HCT116 (cell line): ENCODE data around the gene ZSCAN25. TPM values are rescaled to one million over a fixed set of nuclear protein-coding genes. Genes with fewer than 3 reads are reported as not detected.

Source experiments
- ATAC-seq: fragments of 200-7000 bp; cut with Tn5 transposase; 2 replicates; pipeline ENCODE4 v1.9.1; 2020; ENCODE audit warnings: mild to moderate bottlenecking, moderate library complexity
- BruUV-seq: library from RNA; stranded (reverse); fragments of 400-500 nt; replicated peaks from 2 replicates; lab custom pipeline; 2021; lab: Mats Ljungman, UMichigan
- CTCF ChIA-PET: fragments of 300-600 bp; sonication (Branson Sonifier 250); formaldehyde crosslinking; loops from one replicate; lab custom pipeline; 2021; ENCODE audit warnings: antibody characterized with exemption; lab: Charles Lee
- POLR2A ChIA-PET: fragments of 300-600, 350-600 bp; sonication (Branson Sonifier 250); formaldehyde crosslinking; loops from one replicate; lab custom pipeline; 2021; ENCODE audit warnings: antibody characterized with exemption; lab: Charles Lee
- RAD21 ChIA-PET, 2 experiments: fragments of 300-600 bp; sonication (Branson Sonifier 250); formaldehyde crosslinking; loops; one replicate each; lab custom pipeline; 2023; ENCODE audit warnings: low total read pairs in 2 of 2; ENCODE audit not compliant: uncharacterized antibody in 2 of 2, unreplicated experiment in 2 of 2, low non-redundant PET in 1 of 2; lab: Charles Lee
- DNase-seq: peaks from one replicate; pipeline ENCODE4 v3.0.0-alpha.2; 2010; ENCODE audit warnings: low read depth, low spot score
- H2AFZ ChIP-seq: fragments of 200-600 bp; shearing (Covaris generic), sonication (generic); 2 replicates; pipeline ENCODE4 v1.6.1; 2017; ENCODE audit warnings: low read depth, mixed run types, mixed read lengths, antibody characterized with exemption, low read length; ENCODE audit not compliant: poor library complexity, severe bottlenecking
- H3K27ac ChIP-seq: 2 replicates; pipeline ENCODE4 v1.5.1; 2012; ENCODE audit warnings: low read depth, low read length
- H3K27me3 ChIP-seq: fragments of 200-600 bp; sonication (generic); 2 replicates; pipeline ENCODE4 v1.6.1; 2016; ENCODE audit warnings: mixed run types, low read length, mixed read lengths; ENCODE audit not compliant: insufficient read depth
- H3K36me3 ChIP-seq, 2 experiments: fragments of 200-500 bp in 1 of 2; fragments of 200-600 bp in 1 of 2; sonication (Bioruptor generic) in 1 of 2; sonication (generic) in 1 of 2; 2 replicates each; pipeline versions ENCODE4 v1.5.1 to v1.6.1; 2014 to 2016; ENCODE audit warnings: low read length in 2 of 2, inconsistent platforms in 1 of 2, mixed read lengths in 1 of 2, mixed run types in 1 of 2; ENCODE audit not compliant: insufficient read depth in 2 of 2, control insufficient read depth in 1 of 2
- H3K4me1 ChIP-seq, 2 experiments: fragments of 200-600 bp in 1 of 2; sonication (generic) in 1 of 2; 2 replicates each; pipeline versions ENCODE4 v1.5.1 to v1.6.1; 2012 to 2017; ENCODE audit warnings: low read length in 2 of 2, inconsistent platforms in 1 of 2, mild to moderate bottlenecking in 1 of 2, mixed read lengths in 1 of 2, mixed run types in 1 of 2, moderate library complexity in 1 of 2; ENCODE audit not compliant: insufficient read depth in 2 of 2, control insufficient read depth in 1 of 2
- H3K4me2 ChIP-seq: fragments of 200-600 bp; sonication (generic); 2 replicates; pipeline ENCODE4 v1.6.1; 2017; ENCODE audit warnings: mixed run types, low read length, mixed read lengths
- H3K4me3 ChIP-seq, 2 experiments: fragments of 200-600 bp in 1 of 2; sonication (generic) in 1 of 2; replicated peaks in 1 of 2; 2 replicates each; pipeline ENCODE4 v1.5.1; 2011 to 2016; ENCODE audit warnings: low read length in 2 of 2, control low read depth in 1 of 2, low read depth in 1 of 2, mild to moderate bottlenecking in 1 of 2, mixed read lengths in 1 of 2, mixed run types in 1 of 2
- H3K79me2 ChIP-seq: fragments of 200-600 bp; sonication (generic); 2 replicates; pipeline ENCODE4 v1.6.1; 2017; ENCODE audit warnings: mild to moderate bottlenecking, mixed run types, low read length, moderate library complexity, mixed read lengths; ENCODE audit not compliant: insufficient read depth
- H3K9ac ChIP-seq: fragments of 200-600 bp; sonication (generic); 2 replicates; pipeline ENCODE4 v1.6.1; 2016; ENCODE audit warnings: low read length, mixed read lengths
- H3K9me2 ChIP-seq: fragments of 200-600 bp; sonication (generic), shearing (Covaris generic); 2 replicates; pipeline ENCODE4 v1.6.1; 2017; ENCODE audit warnings: mixed run types, mild to moderate bottlenecking, moderate library complexity; ENCODE audit not compliant: insufficient read depth
- H3K9me3 ChIP-seq, 2 experiments: fragments of 200-500 bp in 1 of 2; fragments of 200-600 bp in 1 of 2; sonication (Bioruptor generic) in 1 of 2; sonication (generic) in 1 of 2; 2 replicates each; pipeline ENCODE4 v1.6.1; 2014 to 2017; ENCODE audit warnings: low read length in 2 of 2, mixed read lengths in 2 of 2, inconsistent platforms in 1 of 2, low read depth in 1 of 2, mild to moderate bottlenecking in 1 of 2, mixed run types in 1 of 2, moderate library complexity in 1 of 2; ENCODE audit not compliant: control insufficient read depth in 1 of 2, insufficient read depth in 1 of 2
- H4K20me1 ChIP-seq: fragments of 200-600 bp; sonication (generic), shearing (Covaris generic); 2 replicates; pipeline ENCODE4 v1.6.1; 2017; ENCODE audit warnings: mixed run types, mild to moderate bottlenecking, moderate library complexity; ENCODE audit not compliant: insufficient read depth
- ATF3 ChIP-seq: IDR thresholded peaks from 2 replicates; pipeline ENCODE4 v1.6.1; 2012
- CBX3 ChIP-seq: IDR thresholded peaks from 2 replicates; pipeline ENCODE4 v1.6.1; 2012; ENCODE audit warnings: low read depth
- CEBPB ChIP-seq: IDR thresholded peaks from 2 replicates; pipeline ENCODE4 v1.6.1; 2012; ENCODE audit warnings: low read depth
- ELF1 ChIP-seq: IDR thresholded peaks from 2 replicates; pipeline ENCODE4 v1.6.1; 2012; ENCODE audit warnings: low read depth, borderline replicate concordance
- EZH2 ChIP-seq: fragments of 200-600 bp; sonication (generic); IDR thresholded peaks from 2 replicates; pipeline ENCODE4 v1.6.1; 2017; ENCODE audit warnings: antibody characterized with exemption, mixed run types
- EZH2phosphoT487 ChIP-seq: fragments of 200-600 bp; IDR thresholded peaks from 2 replicates; pipeline ENCODE4 v1.6.1; 2018; ENCODE audit warnings: antibody characterized with exemption, borderline replicate concordance
- FOSL1 ChIP-seq: IDR thresholded peaks from 2 replicates; pipeline ENCODE4 v1.6.1; 2012; ENCODE audit warnings: low read depth
- POLR2A ChIP-seq: IDR thresholded peaks from 2 replicates; pipeline ENCODE4 v1.7.0; 2011; ENCODE audit warnings: borderline replicate concordance; ENCODE audit not compliant: insufficient read depth, insufficient read length; ENCODE audit errors: extremely low read depth
- POLR2AphosphoS5 ChIP-seq: IDR thresholded peaks from 2 replicates; pipeline ENCODE4 v1.6.1; 2011; ENCODE audit warnings: mild to moderate bottlenecking, low read depth, low read length, moderate library complexity
- RAD21 ChIP-seq: IDR thresholded peaks from 2 replicates; pipeline ENCODE4 v1.6.1; 2012; ENCODE audit warnings: low read depth, mild to moderate bottlenecking
- REST ChIP-seq: IDR thresholded peaks from 2 replicates; pipeline ENCODE4 v1.6.1; 2012; ENCODE audit warnings: low read depth
- SIN3A ChIP-seq: IDR thresholded peaks from 2 replicates; pipeline ENCODE4 v1.6.1; 2012; ENCODE audit warnings: low read depth
- SP1 ChIP-seq: IDR thresholded peaks from 2 replicates; pipeline ENCODE4 v1.6.1; 2012; ENCODE audit warnings: low read depth
- SRF ChIP-seq: IDR thresholded peaks from 2 replicates; pipeline ENCODE4 v1.6.1; 2012; ENCODE audit warnings: low read depth
- TCF7L2 ChIP-seq: IDR thresholded peaks from 2 replicates; pipeline ENCODE4 v1.7.0; 2011; ENCODE audit warnings: borderline replicate concordance, inconsistent platforms; ENCODE audit not compliant: insufficient read depth, insufficient read length; ENCODE audit errors: extremely low read depth
- YY1 ChIP-seq: IDR thresholded peaks from 2 replicates; pipeline ENCODE4 v1.6.1; 2011; ENCODE audit warnings: low read length, low read depth, moderate library complexity, mild to moderate bottlenecking; ENCODE audit not compliant: insufficient replicate concordance; ENCODE audit errors: extremely low read depth
- ZFX ChIP-seq: fragments of 450-650 bp; IDR thresholded peaks from 2 replicates; pipeline ENCODE4 v1.6.1; 2017
- ZNF274 ChIP-seq: fragments of 200-500 bp; sonication (Bioruptor generic); IDR thresholded peaks from 2 replicates; pipeline ENCODE4 v1.6.1; 2014; ENCODE audit warnings: mild to moderate bottlenecking, low read depth, low read length, inconsistent platforms
- intact Hi-C: fragments of 100-400 bp; cut with micrococcal nuclease; formaldehyde crosslinking; loops from 2 replicates; pipeline ENCODE4 v1.10.0; 2022
- total RNA-seq: library from RNA; stranded (reverse); gene quantifications from one replicate; pipeline ENCODE4 v1.2.1, GENCODE V29; 2021; ENCODE audit not compliant: unreplicated experiment
- TF ChIP-seq, protein P1 (sequence below), 3 experiments: fragments of 200-600 bp in 1 of 3; sonication (generic) in 1 of 3; IDR thresholded peaks in 2 of 3; conservative IDR thresholded peaks in 1 of 3; 2 replicates each; pipeline ENCODE4 v1.5.1; 2012 to 2017; ENCODE audit warnings: low read depth in 2 of 3, low read length in 2 of 3, antibody characterized with exemption in 1 of 3, borderline replicate concordance in 1 of 3, control low read depth in 1 of 3, mild to moderate bottlenecking in 1 of 3, mixed read lengths in 1 of 3, mixed run types in 1 of 3, moderate library complexity in 1 of 3; ENCODE audit not compliant: insufficient read depth in 1 of 3
- TF ChIP-seq, protein P2 (sequence below): IDR thresholded peaks from 2 replicates; pipeline ENCODE4 v1.6.1; 2012

The ZSCAN25 gene
- total RNA-seq, 1 experiment from 2014 or later: 14.0 TPM

GRCh38 chr7:99628471-99629465 lies 12.0 kb downstream of the ZSCAN25 start:
- RAD21 ChIA-PET: no interaction called here
- Histone ChIP-seq H3K4me2 (no peak overlapping the region), H3K9me3 (no peaks in the 10 kb centered on the region), H2AFZ (no peak overlapping the region), H3K27me3 (no peaks in the 10 kb centered on the region), H3K9ac (no peak overlapping the region), H3K79me2 (peaks cover 16% of the 10 kb centered on the region), H3K9me2 (no peaks in the 10 kb centered on the region), H3K4me3 (no peak overlapping the region), H4K20me1 (peaks cover 7% of the 10 kb centered on the region; the same call in 1 of the 2 replicates), H3K4me1 (no peaks in the 10 kb centered on the region), H3K36me3 (peaks cover 33 to 51% of the 10 kb centered on the region in 2 experiments; a peak in 3 of 4 replicates), H3K27ac (no peak overlapping the region)
- intact Hi-C loops: no loop called here
- ATAC-seq (no peak), DNase-seq (no peak)
- POLR2A ChIA-PET: no interaction called here
- TF ChIP-seq EZH2: no peak
- no peak for TF ChIP-seq ELF1
- TF ChIP-seq POLR2AphosphoS5: no peak
- no peak for TF ChIP-seq REST
- TF ChIP-seq, protein P1, sequence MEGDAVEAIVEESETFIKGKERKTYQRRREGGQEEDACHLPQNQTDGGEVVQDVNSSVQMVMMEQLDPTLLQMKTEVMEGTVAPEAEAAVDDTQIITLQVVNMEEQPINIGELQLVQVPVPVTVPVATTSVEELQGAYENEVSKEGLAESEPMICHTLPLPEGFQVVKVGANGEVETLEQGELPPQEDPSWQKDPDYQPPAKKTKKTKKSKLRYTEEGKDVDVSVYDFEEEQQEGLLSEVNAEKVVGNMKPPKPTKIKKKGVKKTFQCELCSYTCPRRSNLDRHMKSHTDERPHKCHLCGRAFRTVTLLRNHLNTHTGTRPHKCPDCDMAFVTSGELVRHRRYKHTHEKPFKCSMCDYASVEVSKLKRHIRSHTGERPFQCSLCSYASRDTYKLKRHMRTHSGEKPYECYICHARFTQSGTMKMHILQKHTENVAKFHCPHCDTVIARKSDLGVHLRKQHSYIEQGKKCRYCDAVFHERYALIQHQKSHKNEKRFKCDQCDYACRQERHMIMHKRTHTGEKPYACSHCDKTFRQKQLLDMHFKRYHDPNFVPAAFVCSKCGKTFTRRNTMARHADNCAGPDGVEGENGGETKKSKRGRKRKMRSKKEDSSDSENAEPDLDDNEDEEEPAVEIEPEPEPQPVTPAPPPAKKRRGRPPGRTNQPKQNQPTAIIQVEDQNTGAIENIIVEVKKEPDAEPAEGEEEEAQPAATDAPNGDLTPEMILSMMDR (IDR thresholded peaks at IDR 0.05 in 2 of 3, conservative IDR thresholded peaks at IDR 0.05 in 1 of 3; ENCODE audit: borderline replicate concordance in 1 of 3, insufficient read depth in 1 of 3, low read depth in 2 of 3, low read length in 2 of 3): no peak
- TF ChIP-seq SRF: no peak
- TF ChIP-seq, protein P2, sequence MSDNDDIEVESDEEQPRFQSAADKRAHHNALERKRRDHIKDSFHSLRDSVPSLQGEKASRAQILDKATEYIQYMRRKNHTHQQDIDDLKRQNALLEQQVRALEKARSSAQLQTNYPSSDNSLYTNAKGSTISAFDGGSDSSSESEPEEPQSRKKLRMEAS: no peak
- TF ChIP-seq YY1: no peak
- TF ChIP-seq ZFX: no peak
- no peak for TF ChIP-seq ATF3
- TF ChIP-seq CEBPB: no peak
- no peak for TF ChIP-seq SIN3A
- no peak for TF ChIP-seq POLR2A
- no peak for TF ChIP-seq EZH2phosphoT487
- no peak for TF ChIP-seq SP1
- TF ChIP-seq CBX3: no peak
- TF ChIP-seq TCF7L2: no peak
- no peak for TF ChIP-seq RAD21
- no peak for TF ChIP-seq FOSL1
- TF ChIP-seq ZNF274: no peak
- no TSS peak for BruUV-seq
- CTCF ChIA-PET: no interaction called here
